ENCODE results near the gene TOR4A.
"Not testable (repeated sequence)": the region's sequence is repeated elsewhere in the genome, so short reads cannot be mapped to it uniquely, and the experiment has no call there.

TOR4A gene

DNA sequence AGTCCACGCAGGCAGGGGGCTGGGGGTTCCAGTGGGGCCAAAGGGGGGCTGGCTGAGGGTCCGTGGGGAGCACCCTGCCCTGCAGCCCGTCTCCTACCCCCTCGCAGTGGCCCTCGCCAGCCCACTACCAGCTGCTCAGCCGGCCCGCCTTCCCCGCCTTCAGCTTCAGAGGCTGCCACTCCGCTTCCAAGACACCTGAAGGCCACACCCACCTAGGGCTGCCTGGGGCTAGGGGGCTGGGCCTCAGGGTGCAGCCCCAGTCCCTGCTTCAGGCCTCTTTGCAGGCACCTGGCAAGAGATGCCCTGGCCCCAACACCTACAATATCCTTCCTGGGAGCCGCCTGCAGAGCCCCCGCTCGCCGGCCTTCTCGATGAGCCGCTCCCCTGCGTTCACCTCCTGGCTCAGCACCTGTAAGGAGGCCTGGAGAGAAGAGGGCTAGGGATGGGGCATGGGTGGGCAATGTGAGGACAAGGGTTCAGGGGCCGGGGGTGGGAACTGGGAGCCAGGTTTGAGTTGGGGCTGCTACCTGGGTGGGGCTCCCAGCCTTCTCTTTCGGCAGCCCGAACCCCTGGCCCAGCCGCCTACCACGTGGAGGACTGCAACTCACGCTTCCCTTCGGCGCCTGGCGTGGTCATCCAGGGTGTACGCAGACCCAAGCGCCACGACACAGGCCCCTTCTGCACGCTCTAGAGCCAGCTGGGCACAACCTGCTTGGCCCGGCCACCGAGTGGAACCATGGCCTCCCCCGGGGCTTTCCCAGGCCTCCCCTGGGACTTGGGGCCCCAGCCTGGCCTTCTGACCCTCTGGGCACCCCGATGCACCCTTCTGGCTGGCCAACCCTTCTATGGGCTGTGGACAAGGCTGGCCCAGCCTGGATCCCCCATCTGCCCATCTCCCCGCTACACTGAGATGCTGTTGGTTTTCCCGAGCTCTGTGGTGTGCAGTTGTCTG, 24.7 kb upstream of the TOR4A start:
- DNase-seq (ENCODE audit: low read depth) = no peak

- no peak for DNase-seq (ENCODE audit: low read depth)
Observed at GRCh38 chr9:137253717-137254623, 23.6 kb upstream of the TOR4A start.

- peak; percentile 74 for DNase-seq (ENCODE audit: low read depth)
Observed at GRCh38 chr9:137254624-137255447, 22.7 kb upstream of the TOR4A start, which contains the start of gene NELFB. NELFB (plus strand) TSS chr9:137255327.

DNA sequence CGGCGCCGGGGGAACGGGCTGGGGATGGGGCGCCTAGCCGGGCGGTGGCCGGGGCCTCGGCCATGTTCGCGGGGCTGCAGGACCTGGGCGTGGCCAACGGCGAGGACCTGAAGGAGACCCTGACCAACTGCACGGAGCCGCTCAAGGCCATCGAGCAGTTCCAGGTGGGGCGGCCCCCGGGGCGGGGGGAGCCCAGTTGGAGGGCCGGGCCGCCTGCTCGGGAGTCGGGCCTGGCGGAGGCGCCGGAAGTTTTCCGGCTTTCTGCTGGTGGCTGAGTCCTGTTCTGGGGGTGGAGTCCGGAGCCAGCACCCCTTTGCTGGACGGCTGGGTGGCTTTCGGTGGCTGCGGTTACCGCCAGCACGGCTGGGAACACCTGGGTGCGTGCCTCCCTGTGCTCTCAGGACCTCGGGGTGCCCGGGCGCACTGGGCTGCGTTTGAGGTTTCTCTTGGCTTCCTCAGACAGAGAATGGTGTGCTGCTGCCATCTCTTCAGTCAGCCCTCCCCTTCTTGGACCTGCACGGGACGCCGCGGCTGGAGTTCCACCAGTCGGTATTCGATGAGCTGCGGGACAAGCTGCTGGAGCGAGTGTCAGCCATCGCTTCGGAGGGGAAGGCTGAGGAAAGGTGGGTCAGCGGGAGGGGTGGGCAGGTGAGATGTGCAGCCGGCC, 21.9 kb upstream of the TOR4A start:
- no peak for DNase-seq (ENCODE audit: low read depth)

DNA sequence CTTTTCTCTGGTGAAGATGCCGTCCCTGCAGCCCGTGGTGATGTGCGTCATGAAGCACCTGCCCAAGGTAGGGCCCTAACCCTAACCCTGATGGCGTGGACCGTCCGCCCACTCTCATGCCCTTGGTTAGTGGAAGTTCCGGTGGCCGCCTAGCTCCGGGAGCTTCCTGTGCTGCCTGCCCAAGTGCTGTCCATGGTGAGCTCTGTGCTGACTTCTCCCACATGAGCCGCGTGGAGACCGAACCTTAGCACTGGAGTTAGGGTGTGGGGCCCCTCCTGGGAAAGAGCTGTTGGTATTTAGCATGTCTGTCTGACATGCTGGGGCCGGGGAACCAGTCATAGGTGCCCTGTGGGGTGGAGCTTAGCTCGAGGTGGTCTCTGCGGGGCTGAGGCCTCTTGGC, 21.2 kb upstream of the TOR4A start:
- DNase-seq (ENCODE audit: low read depth) = no peak

DNA sequence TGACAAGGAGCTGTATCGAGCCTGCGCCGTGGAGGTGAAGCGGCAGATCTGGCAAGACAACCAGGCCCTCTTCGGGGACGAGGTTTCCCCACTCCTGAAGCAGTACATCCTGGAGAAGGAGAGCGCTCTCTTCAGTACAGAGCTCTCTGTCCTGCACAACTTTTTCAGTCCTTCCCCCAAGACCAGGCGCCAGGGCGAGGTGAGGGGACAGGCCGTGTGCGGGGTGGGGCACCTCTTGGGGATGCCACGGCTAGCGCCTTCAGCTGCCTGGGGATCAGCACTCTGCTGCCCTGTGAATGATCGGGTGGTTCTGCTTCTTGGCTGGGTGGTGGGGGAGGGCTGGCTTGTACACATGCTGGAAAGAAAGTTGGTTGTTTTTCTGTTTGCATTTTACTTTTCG, 20.7 kb upstream of the TOR4A start:
- DNase-seq (ENCODE audit: low read depth) = no peak

DNA sequence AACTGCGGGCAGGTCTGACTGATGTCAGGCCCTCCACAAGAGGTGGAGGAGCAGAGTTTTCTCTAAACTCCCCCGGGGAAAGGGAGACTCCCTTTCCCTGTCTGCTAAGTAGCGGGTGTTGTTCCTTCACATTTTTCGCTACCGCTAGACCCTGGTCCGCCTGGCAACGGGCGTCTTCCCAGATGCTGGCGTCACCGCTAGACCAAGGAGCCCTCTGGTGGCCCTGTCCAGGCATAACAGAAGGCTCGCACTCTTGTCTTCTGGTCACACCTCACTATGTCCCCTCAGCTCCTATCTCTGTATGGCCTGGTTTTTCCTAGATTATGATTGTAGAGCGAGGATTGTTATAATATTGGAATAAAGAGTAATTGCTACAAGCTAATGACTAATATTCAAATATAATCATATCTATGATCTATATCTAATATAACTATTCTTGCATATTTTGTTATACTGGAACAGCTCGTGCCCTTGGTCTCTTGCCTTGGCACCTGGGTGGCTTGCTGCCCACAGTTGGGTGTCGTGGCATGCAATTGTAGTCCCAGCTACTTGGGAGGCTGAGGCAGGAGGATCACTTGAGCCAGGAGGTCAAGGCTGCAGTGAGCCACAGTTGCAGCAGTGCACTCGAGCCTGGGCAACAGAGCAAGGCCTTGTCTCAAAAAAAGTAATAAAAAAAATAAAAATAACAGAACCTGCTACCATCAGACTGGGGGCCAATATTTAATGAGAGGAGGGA, 15.2 kb upstream of the TOR4A start:
- DNase-seq (ENCODE audit: low read depth) = not testable (repeated sequence)

- no peak for DNase-seq (ENCODE audit: low read depth)
Observed at GRCh38 chr9:137262909-137263285, 14.6 kb upstream of the TOR4A start.

- no peak for DNase-seq (ENCODE audit: low read depth)
Observed at GRCh38 chr9:137263506-137263905, 14.0 kb upstream of the TOR4A start.

GRCh38 chr9:137264067-137264466, 13.5 kb upstream of the TOR4A start:
- no peak for DNase-seq (ENCODE audit: low read depth)

DNA sequence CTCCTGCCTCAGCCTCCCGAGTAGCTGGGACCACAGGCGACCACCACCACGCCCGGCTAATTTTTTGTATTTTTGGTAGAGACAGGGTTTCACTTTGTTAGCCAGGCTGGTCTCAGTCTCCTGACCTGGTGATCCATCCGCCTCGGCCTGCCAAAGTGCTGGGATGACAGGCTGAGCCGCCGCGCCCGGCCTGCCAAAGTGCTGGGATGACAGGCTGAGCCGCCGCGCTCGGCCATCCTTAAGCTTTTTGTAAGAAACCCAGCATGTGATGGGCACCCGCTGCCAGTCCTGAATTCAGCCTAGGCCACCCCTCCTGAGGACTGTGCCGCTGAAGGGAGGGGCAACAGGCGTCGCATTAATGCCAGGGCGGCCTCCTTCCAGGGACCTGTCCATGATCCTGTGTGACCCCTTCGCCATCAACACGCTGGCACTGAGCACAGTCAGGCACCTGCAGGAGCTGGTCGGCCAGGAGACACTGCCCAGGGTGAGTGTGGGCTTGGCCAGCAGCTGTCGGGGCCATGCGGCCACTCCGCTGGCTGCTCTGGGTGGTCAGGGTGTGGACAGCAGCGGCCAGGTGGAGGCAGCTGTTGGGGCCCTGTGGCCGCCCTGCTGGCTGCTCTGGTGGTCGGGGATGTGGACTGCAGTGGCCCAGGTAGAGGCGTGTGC, 11.9 kb upstream of the TOR4A start:
- no peak for DNase-seq (ENCODE audit: low read depth)

DNA sequence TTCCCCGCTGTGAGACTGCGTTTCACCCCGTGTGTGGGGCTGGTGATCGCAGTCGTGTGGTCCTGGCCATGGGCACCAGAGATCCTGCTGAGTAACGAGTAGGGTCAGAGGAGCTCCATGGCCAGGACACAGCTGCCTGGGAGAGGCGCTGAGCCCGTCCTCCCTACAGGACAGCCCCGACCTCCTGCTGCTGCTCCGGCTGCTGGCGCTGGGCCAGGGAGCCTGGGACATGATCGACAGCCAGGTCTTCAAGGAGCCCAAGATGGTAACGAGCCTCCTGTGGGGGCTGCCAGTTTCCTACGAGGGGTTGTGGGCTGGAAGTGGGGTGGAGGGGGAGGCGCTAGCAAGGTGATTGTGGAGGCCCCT, 11.4 kb upstream of the TOR4A start:
- DNase-seq (ENCODE audit: low read depth) = no peak

GRCh38 chr9:137266585-137267453, 10.7 kb upstream of the TOR4A start:
- DNase-seq (ENCODE audit: low read depth) = no peak

DNA sequence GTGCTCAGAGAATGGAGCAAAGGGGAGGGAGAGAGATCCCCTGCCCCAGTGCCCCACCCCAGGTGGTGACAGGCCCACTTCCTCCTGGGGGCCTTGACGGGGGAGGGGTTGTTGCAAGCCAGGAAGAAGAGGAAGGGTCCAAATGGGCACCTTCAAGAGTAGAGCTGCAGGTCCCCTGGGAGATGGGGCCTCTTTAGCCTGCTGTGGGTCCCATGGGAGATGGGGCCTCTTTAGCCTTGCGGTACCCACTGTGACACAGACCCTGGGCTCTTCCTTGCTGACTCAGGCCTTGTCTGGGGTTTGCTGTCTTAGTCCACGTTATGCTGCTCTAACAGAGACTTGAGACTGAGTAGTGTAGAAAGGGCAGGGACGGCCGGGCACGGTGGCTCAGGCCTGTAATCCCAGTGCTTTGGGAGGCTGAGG, 9.6 kb upstream of the TOR4A start:
- no peak for DNase-seq (ENCODE audit: low read depth)

DNA sequence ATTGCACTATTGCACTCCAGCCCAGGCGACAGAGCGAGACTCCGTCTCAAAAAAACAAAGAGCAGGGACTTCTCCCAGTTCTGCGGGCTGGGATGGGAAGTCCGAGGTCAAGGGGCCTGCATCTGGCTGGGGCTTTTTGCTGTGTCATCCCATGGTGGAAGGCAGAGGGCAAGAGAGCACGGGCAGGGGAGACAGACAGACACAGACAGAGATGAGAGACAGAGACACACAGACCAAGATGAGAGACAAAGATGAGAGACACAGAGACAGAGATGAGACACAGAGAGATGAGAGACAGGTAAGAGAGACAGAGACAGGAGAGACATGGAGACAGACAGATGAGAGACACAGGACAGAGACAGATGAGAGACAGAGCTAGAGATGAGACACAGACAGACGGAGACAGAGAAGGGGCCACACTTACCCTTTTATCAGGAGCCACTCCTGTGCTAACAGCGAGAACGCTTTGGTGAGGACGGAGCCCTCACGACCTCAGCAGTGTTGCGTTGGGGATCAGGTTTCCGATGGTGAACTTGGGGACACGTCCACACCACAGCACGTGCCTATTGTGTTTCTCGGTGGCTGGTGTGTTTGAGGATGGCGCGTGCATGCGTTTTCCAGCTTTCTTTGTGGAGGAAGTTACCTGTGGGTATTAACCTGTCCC, 8.9 kb upstream of the TOR4A start:
- DNase-seq (ENCODE audit: low read depth) = no peak

DNA sequence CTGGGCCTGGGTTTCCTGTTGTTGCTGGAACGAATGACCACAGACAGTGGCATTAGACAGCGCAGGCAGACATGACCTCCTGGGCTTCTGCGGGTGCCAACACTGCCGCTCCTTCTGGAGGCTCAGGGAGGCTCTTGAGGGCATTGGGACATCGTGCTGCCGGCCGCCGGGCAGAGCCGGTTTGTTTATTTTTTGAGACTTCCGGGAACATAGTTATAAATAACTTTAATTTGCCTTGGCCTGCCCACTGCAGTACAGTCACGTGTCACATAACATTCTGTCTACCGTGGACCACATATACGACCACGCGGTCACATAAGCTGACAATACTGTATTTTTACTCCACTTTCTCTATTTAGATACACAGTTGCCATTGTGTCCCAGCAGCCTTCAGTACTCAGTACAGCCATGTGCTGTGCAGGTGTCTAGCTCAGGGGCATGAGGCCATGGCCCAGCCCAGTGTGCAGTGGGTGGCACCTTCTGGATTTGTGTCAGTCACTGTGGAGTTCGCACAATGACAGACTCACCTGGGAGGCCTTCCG, 8.2 kb upstream of the TOR4A start:
- DNase-seq (ENCODE audit: low read depth) = no peak

DNA sequence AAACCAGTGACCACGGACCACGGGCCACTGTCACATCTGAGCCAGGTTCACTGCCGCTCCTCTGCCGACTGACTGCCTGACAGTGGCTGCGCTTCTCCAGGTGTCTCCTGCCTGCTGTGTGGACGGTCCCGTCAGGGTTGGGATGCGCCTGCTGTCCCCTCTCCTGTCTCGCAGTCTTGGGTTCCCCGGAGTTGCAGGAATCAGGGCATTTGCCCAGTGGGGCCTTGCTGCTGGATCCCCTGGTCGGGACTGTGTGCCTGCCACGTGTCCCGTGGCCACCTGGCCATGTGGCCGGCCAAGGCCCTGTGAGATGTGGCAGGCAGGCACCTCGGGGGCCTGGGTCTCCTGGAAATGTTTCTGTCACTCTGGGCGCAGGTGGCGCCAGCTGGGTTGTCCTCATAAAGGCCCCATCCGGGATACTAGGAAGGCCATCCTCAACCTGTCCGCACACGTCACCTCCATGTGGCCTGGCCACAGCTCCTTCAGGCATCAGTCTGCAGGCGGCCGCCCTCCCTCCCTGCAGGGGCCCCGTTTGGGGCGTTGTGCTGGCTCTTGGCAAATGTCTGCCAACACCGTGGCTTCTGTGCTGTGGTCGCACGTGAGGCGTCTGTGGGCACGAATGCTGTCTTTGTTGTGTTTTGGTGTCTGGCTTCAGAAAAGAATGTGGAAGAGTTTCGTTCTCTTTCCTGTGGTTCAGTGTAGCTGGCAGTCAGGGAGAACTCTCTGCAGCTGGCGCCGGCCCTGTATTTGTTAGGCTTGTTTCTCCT, 6.4 kb upstream of the TOR4A start:
- DNase-seq (ENCODE audit: low read depth) = no peak

DNA sequence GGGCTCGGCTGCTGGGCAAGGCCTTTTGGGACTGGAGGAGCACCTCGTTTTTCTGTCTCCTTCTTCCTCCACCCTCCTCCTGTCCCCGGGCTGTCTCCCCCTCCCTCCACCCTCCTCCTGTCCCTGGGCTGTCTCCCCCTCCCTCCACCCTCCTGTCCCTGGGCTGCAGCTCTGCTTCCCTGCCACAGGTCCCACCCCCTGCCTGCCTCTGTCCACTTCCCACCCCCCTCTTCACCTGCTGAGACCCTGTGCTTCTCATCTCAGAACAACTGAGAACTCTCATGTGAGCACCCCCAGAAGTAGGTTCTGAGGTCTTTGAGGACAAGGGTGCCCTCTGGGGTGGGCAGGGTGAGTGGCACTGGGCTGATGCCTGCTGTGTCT, 5.8 kb upstream of the TOR4A start:
- DNase-seq (ENCODE audit: low read depth) = no peak
